GM12878 (cell line): ENCODE data around the gene TEX54. TPM values are rescaled to one million over a fixed set of nuclear protein-coding genes. Genes with fewer than 3 reads are reported as not detected.

Source experiments
- CTCF ChIP-seq, 3 experiments: IDR thresholded peaks in 2 of 3; conservative IDR thresholded peaks in 1 of 3; 2 replicates each; pipeline ENCODE4 v1.5.1; 2011; ENCODE audit warnings: low read depth in 3 of 3, low read length in 3 of 3, mild to moderate bottlenecking in 3 of 3, control low read depth in 2 of 3, moderate library complexity in 2 of 3, inconsistent platforms in 1 of 3, mixed read lengths in 1 of 3; ENCODE audit not compliant: control insufficient read depth in 2 of 3, insufficient read depth in 1 of 3; ENCODE audit errors: extremely low read depth in 1 of 3
- HSF1 ChIP-seq: fragments of 150-350 bp; IDR thresholded peaks from 2 replicates; pipeline ENCODE4 v1.6.1; 2014; ENCODE audit warnings: mild to moderate bottlenecking, low read depth, low read length
- IRF5 ChIP-seq: fragments of 450-650 bp; IDR thresholded peaks from 2 replicates; pipeline ENCODE4 v1.6.1; 2017; ENCODE audit warnings: borderline replicate concordance
- MEF2B ChIP-seq: fragments of 450-650 bp; IDR thresholded peaks from 2 replicates; pipeline ENCODE4 v1.6.1; 2018; ENCODE audit warnings: mild to moderate bottlenecking, moderate library complexity; ENCODE audit not compliant: partially characterized antibody, poor library complexity, severe bottlenecking
- NFXL1 ChIP-seq: fragments of 450-650 bp; IDR thresholded peaks from 2 replicates; pipeline ENCODE4 v1.6.1; 2017; ENCODE audit warnings: antibody characterized with exemption, mild to moderate bottlenecking, borderline replicate concordance
- NFYB ChIP-seq: IDR thresholded peaks from 2 replicates; pipeline ENCODE4 v1.6.1; 2011; ENCODE audit warnings: low read depth, mild to moderate bottlenecking, low read length, improper control_type of control experiment, moderate library complexity; ENCODE audit not compliant: insufficient read depth
- SKIL ChIP-seq: fragments of 450-650 bp; IDR thresholded peaks from 2 replicates; pipeline ENCODE4 v1.6.1; 2017; ENCODE audit warnings: mild to moderate bottlenecking, low read depth, inconsistent platforms; ENCODE audit not compliant: poor library complexity, severe bottlenecking
- SMAD5 ChIP-seq: IDR thresholded peaks from 2 replicates; pipeline ENCODE4 v1.6.1; 2016; ENCODE audit warnings: antibody characterized with exemption, low read depth
- polyA plus RNA-seq, 11 experiments: library from polyadenylated mRNA; depleted of rRNA in 4 of 11; unstranded in 6 of 11; stranded (reverse) in 5 of 11; fragments of >200 nt; fragmentation: Nextera tagmentation in 4 of 11; fragmentation: Illumina TruSeq in 1 of 11; extraction: Ambion mirVana in 4 of 11; extraction: Trizol in 1 of 11; gene quantifications; 1 replicate in 1 of 11; 2 replicates in 10 of 11; pipeline versions ENCODE4 v1.2.1 to v1.2.3, GENCODE V29; 2011 to 2016; ENCODE audit warnings: inconsistent platforms in 2 of 11, missing spikeins in 2 of 11, low read depth in 1 of 11
- total RNA-seq, 4 experiments: library from RNA; depleted of rRNA in 3 of 4; stranded (reverse); fragments of >200 nt in 3 of 4; fragmentation: Illumina TruSeq in 1 of 4; extraction: Trizol in 1 of 4; gene quantifications; 2 replicates each; pipeline versions ENCODE4 v1.2.1 to v1.2.3, GENCODE V29; 2013 to 2021

The TEX54 gene
- total and polyA plus RNA-seq, 10 of the 15 experiments (the other 5 are each of a cell fraction or from before 2014, with no cell fraction given) = 0.38 to 0.68 (median 0.51) TPM; not detected in 7

GRCh38 chr11:62806611-62807121 lies 26.0 kb downstream of the TEX54 start (continued):
- TF ChIP-seq IRF5 (no peak), SMAD5 (no peak), MEF2B (no peak), CTCF (IDR thresholded peaks at IDR 0.05 in 2 of 3, conservative IDR thresholded peaks at IDR 0.05 in 1 of 3; ENCODE audit: control insufficient read depth in 2 of 3, extremely low read depth in 1 of 3, insufficient read depth in 1 of 3, low read depth in 3 of 3, low read length in 3 of 3) (no peak), NFYB (no peak), NFXL1 (no peak), SKIL (no peak), HSF1 (no peak)
